Right renal pelvis (tissue), 4 donors: ENCODE data around the gene SDK1. TPM values are rescaled to one million over a fixed set of nuclear protein-coding genes. Genes with fewer than 3 reads are reported as not detected.

Source experiments
- DNase-seq, 4 donors: peaks; one replicate each; pipeline ENCODE4 v3.0.0-alpha.2; 2013; ENCODE audit warnings: low read depth in 4 of 4, low spot score in 3 of 4, missing footprints in 1 of 4
- polyA plus RNA-seq, 4 donors: library from polyadenylated mRNA; unstranded; fragments of 120-200 nt; gene quantifications; one replicate each; pipeline ENCODE4 v1.2.1, GENCODE V29; 2013; ENCODE audit not compliant: insufficient read length in 4 of 4

Gene SDK1
- polyA plus RNA-seq, 4 donors, result 6.8 to 8.2 (median 6.9) TPM

- DNase-seq, result no peak
These were observed 594.5 kb downstream of the SDK1 start for GRCh38 chr7:3895341-3896116.

GRCh38 chr7:3896169-3896765 is 595.2 kb downstream of the SDK1 start:
- no peak for DNase-seq

- no peak for DNase-seq
These were observed 596.6 kb downstream of the SDK1 start for GRCh38 chr7:3897430-3898372.

- DNase-seq, result no peak
These were observed 598.5 kb downstream of the SDK1 start for GRCh38 chr7:3899559-3899991.

- DNase-seq, result no peak
These were observed 607.1 kb downstream of the SDK1 start for GRCh38 chr7:3908153-3908552.

GRCh38 chr7:3909128-3909527 is 608.1 kb downstream of the SDK1 start:
- DNase-seq, result no peak

GRCh38 chr7:3910054-3910453 is 609.0 kb downstream of the SDK1 start:
- DNase-seq, result no peak

GRCh38 chr7:3911685-3912084 is 610.6 kb downstream of the SDK1 start:
- no peak for DNase-seq

- peak in 1 of 4 donors; percentile 29 for DNase-seq
These were observed 611.2 kb downstream of the SDK1 start for GRCh38 chr7:3912291-3912690.

- no peak for DNase-seq
These were observed 613.2 kb downstream of the SDK1 start for GRCh38 chr7:3914051-3914775.

- DNase-seq, result no peak
These were observed 614.4 kb downstream of the SDK1 start for GRCh38 chr7:3915337-3915878.

GRCh38 chr7:3916146-3916545 is 615.1 kb downstream of the SDK1 start:
- no peak for DNase-seq

GRCh38 chr7:3917436-3917835 is 616.4 kb downstream of the SDK1 start:
- no peak for DNase-seq

GRCh38 chr7:3918576-3918975 is 617.5 kb downstream of the SDK1 start:
- no peak for DNase-seq

GRCh38 chr7:3922175-3922635 is 621.2 kb downstream of the SDK1 start:
- no peak for DNase-seq

- no peak for DNase-seq
These were observed 622.4 kb downstream of the SDK1 start for GRCh38 chr7:3923307-3923918.

GRCh38 chr7:3924277-3924676 is 623.2 kb downstream of the SDK1 start:
- no peak for DNase-seq

GRCh38 chr7:3927446-3928110 is 626.5 kb downstream of the SDK1 start:
- no peak for DNase-seq
